Activated gamma-delta T cell treated with anti-CD3 and anti-CD28 coated beads, Interleukin-2, amount 50 U/mL, for 16 hours (primary cell): Measurements from ENCODE around the gene IKZF5.

ENCODE experiments used
- DNase-seq: peaks from one replicate; pipeline ENCODE4 v3.0.0-alpha.2; 2020; ENCODE audit warnings: low read depth

The IKZF5 gene

DNA sequence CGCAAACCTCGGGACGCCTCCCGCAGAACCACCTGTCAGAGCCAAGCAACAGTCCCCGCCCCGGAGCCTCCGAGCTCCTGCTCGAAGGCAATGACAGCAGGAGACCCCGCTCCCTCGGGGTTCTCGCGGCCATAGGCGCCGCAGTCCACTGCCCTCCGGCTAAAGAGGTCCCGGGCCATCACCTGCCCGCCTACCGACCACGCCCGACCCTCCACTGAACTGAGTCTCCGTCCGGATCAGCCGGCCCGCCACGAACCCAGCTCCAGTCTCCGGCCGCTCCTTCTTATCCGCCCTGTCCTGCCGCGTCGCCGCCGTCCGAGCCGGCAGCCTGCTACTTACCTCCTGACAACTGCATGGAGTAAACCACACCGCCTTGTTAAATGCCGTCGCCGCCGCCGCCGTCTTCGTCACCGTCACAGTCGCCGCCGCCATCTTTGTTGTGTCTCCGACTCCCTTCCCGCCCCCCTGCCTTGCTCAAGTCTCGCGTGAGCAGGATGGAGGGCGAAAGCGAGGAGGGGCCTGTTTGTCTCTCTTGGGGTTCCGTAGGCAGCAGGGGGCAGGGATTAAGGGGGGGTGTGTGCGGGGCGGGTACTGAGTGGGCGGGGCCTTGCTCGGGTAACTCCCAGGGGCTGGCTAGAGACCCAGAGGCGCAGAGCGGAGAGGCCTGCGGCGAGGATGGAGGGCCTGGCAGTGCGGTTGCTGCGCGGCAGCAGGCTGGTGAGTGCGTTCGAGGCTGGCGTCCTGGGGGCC is at the start of gene IKZF5, which contains the start of gene ACADSB:
Gene IKZF5 (minus strand): TSS at position 441 of the 750 bp plus-strand sequence. CDS start 10,170 bp downstream, outside the sequence.
Gene ACADSB (plus strand): TSS at position 652 of the 750 bp plus-strand sequence. CDS start 24 bp downstream, at position 676.
- peak; percentile 95 for DNase-seq

DNA sequence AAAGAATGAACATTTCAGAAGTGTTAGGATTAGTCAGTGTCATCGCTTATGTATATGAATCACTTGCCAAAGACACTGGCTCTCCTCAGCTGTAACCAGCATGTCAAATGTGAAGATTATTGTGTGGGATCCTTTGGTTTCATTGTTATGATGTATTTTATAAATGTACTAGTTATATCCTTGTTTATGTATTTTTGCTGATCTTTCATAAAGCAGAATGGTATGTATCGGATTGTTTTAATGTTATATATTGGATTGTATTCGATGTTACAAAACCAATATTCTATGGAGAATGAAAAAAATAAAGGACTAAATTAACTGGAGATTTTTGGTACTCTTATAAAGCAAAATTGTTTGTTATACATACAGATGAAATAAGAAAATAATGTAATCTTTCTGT is 49.4 kb upstream of the IKZF5 start:
- DNase-seq, result no peak

GRCh38 chr10:123045961-123046731 is 37.6 kb upstream of the IKZF5 start:
- no peak for DNase-seq

DNA sequence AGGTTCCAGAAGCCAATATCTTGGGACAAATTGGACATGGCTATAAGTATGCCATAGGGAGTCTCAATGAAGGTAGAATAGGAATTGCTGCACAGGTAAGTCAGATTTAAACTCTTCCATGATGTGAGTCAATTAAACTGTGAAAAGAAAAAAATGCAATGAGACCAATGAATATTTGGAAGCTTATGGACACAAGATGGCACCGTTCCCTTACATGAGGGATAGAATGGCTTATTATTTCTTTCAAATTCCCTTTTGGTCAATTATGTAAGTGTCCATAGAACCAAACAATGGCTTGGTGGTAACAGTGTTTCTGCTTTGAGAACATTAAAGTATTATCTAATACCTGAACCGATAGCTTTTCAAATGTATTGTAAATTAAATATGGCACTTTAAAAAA is 35.8 kb upstream of the IKZF5 start:
- DNase-seq, result no peak

DNA sequence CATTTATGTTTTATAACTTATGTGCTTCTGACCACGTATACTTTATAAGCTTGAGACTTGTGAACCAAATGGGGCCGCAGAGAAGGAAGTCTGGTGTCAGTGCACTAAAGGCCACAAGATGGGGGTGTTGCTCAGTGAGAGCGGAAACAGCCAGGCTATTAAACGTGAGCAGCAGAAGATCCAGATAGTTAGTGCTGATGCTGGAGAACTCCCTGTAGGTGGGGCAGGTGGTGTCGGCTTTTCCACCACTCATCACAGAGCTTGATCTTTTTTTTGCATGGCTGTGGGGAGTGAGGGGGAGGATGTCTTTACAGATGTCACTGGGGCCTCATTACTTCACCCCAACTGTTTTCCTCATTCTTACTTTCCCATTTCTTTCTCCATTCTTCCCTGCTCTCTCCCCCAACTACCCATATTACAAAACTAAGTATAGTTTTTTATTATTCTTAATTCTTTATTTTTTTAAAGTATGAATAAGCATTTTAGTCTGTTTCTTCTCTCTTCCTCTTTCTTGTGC is 34.9 kb upstream of the IKZF5 start:
- peak; percentile 1 for DNase-seq

GRCh38 chr10:123042708-123043408 is 34.3 kb upstream of the IKZF5 start:
- DNase-seq, result no peak

DNA sequence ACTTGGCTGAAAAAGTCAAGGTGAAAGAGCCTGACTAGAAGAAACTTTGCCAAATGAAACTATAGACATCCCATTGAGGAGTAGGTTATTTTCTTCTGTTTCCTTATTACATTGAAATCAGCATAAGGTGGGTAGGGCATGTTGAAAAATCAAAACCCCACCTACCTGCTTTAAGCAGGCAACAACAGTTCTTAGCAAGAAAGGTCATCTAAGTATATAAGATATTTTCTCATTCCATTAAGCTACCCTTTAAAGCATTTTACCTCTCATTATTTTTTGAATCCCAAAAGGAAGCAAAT is 31.0 kb upstream of the IKZF5 start:
- no peak for DNase-seq

GRCh38 chr10:123038782-123039631 is 30.4 kb upstream of the IKZF5 start:
- no peak for DNase-seq

DNA sequence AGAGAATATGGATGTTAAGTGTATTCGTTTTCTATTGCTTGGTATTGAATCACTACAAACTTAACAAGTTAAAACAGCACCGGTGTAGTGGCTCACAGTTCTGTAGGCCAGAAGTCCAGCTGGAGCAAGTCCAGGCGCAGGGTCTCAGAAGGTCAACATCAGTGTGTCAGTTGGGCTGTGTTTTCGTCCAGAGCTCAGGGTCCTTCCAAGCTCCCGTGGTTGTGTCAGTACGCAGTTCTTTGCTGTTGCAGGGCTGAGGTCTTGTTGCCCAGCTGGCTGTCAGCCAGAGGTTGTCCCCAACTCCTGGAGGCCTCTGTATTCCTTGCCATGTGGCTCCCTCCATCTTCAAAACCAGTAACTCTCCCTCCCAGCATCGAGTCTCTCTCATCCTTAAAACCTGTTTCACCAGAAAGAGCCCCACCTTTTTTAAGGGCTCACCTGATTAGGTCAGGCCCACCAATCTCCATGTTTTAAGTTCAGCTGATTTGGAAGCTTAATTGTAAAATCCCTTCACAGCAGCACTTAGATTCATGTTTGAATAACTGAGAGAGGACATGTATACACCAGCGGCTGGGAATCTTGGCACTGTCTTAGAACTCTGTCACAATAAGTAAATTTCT is 27.0 kb upstream of the IKZF5 start:
- DNase-seq, result no peak

DNA sequence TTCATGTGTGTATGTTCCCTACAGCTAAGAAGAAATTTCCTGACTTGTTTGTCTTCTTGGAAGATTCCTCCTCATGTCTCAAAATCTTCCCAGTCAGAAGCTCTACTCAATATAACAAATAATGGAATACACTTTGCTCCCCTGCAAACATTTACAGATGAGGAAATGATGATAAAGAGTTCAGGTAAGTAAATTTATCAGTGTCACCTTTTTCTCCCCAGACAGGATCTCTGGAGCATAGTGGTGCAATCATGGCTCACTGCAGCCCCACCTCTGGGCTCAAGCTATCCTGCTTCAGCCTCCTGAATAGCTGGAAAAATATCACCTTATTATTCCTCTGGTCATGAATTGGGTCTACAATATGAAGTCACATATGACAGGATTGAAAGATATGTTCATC is 25.7 kb upstream of the IKZF5 start:
- no peak for DNase-seq

GRCh38 chr10:123031124-123031523 is 22.5 kb upstream of the IKZF5 start:
- DNase-seq, result no peak

DNA sequence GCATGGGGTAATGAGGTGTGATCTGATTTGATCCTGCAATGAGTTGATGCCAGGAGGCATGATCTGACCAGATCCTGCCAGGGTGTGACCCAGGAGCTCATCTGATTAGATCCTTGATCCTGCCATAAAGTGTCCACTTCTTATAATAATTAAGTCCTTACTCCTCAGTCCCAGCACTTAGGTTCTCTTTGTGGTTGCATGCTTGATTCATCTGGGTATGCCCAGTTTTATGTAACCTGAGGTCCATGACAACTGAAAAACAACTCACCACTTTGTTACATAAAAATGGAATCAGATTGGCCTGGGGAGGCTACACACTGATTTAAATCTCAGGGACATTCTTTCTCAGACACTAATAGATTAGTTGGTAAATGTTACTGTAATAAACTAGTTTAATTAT is 19.3 kb upstream of the IKZF5 start:
- DNase-seq, result no peak

GRCh38 chr10:123026302-123026701 is 17.7 kb upstream of the IKZF5 start:
- no peak for DNase-seq

DNA sequence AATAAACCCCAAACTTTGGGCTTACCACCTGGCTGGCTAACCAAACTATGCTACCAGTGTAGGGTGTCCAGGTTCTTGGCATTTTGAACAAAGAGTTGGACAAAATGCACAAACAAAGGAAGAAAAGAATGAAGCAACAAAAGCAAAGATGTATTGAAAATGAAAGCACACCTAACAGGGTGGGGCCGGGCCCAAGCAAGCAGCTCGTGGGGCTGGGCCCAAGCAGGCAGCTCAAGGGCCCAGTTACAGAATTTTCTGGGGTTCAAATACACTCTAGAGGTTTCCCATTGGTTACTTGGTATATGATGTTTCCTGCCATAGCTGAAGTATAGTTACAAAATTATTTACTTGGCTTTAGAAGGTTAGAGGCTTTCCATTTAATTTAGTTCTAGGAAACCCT is 15.9 kb upstream of the IKZF5 start:
- DNase-seq, result no peak

DNA sequence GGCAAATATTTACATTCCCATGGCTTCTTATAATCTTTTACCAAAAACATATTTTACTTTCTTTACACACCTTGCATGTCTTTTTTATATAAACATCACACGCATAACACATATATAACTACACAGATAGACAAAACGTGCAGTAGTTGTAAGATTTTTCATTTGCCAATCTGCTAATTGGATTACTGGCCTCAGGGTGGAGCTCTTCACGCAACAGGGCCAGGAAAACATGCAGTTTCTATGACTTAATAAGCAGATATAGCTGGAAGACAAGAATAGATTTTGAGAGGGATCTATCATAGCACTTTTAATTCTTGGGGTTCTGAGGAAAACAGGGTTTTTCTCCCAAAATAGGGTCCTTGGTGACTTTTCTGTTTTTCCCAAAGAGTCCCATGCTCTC is 12.9 kb upstream of the IKZF5 start:
- DNase-seq, result no peak

DNA sequence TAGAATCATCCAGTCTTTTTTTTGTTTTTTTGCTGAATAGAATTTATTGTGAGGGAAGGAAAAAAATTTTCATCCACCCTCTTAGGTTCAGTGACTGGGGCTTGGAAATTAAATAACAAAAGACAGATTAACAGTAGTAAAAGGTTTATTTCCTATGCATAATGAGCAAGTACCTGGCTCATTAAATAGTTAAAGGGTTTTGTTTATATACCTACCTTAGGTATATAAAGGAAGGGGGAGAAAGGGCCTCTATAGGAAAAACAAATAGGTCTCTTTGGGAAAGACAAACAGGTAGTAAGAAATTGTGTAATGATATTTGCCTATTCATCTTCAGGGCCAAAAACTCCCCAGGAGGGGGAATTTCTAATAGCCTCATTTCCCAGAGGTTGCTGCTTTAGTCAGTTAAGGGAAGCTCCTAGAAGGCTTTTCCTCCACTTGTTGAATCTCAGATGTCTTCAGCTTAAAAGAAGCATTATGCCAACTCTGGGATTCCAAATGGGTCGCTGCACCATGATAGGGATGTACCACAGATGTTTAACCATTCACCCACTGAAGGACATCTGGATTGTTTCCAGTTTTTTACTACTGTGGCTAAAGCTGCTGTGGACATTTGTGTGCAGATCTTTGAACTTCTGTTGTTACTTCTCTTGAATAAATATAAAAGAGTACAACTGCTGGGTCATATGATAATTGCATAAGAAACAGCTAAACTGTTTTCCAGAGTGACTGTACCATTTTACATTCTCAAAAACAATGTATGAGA is 11.5 kb upstream of the IKZF5 start:
- DNase-seq, result no peak

GRCh38 chr10:123019264-123019663 is 10.7 kb upstream of the IKZF5 start:
- DNase-seq, result no peak

DNA sequence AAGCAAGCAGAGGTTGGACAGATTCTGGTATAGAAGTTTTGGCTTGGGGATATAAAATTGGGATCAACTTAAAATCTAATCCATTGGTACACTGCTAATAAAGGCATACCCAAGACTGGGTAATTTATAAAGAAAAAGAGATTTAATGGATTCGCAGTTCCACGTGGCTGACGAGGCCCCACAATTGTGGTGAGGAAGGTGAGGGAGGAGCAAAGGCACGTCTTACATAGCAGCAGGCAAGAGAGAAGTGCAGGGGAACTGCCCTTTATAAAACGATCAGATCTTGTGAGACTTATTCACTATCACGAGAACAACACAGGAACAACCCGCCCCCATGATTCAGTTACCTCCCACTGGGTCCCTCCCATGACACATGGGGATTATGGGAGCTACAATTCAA is 9.9 kb upstream of the IKZF5 start:
- no peak for DNase-seq

GRCh38 chr10:123017421-123018165 is 9.0 kb upstream of the IKZF5 start:
- no peak for DNase-seq

- DNase-seq, result no peak
Observed at GRCh38 chr10:123016228-123016627, 7.6 kb upstream of the IKZF5 start.
